ENCODE results near the gene KCTD15. TPM values are rescaled to one million over a fixed set of nuclear protein-coding genes. Genes with fewer than 3 reads are reported as not detected.

The KCTD15 gene
- total RNA-seq, 1 experiment from 2014 or later, result 59.9 TPM

GRCh38 chr19:33784432-33784831 is 12.2 kb upstream of the KCTD15 start:
- Histone ChIP-seq H3K23ac (ENCODE audit: insufficient read length, low read depth, low read length) (no peak overlapping the region), H2AK5ac (ENCODE audit: insufficient read length, low read length) (no peak overlapping the region), H2BK15ac (ENCODE audit: low read depth, low read length) (no peak overlapping the region), H4K20me1 (ENCODE audit: control insufficient read depth, insufficient read depth, insufficient read length) (peaks cover 2% of the 10 kb centered on the region), H2BK5ac (ENCODE audit: insufficient read length, low read length) (no peak overlapping the region), H3K14ac (ENCODE audit: insufficient read depth, low read length) (no peak overlapping the region), H3K27ac (ENCODE audit: insufficient read length, low read depth, low read length) (no peak overlapping the region), H4K5ac (ENCODE audit: insufficient read length, low read depth, low read length) (no peak overlapping the region), H4K91ac (ENCODE audit: insufficient read length, low read depth, low read length) (no peak overlapping the region), H3K18ac (ENCODE audit: insufficient read length, low read depth, low read length) (no peak overlapping the region), H2BK20ac (ENCODE audit: low read depth, low read length, poor library complexity, severe bottlenecking) (no peak overlapping the region), H2AFZ (ENCODE audit: low read length) (no peak overlapping the region), H3K4me2 (ENCODE audit: insufficient read depth, insufficient read length, low read length) (no peak overlapping the region), H3K79me2 (ENCODE audit: insufficient read depth, low read length) (no peaks in the 10 kb centered on the region), H3K9ac (ENCODE audit: extremely low read depth, insufficient read length, low read length) (no peak overlapping the region), H3K4me1 (ENCODE audit: insufficient read depth, low read length) (no peaks in the 10 kb centered on the region), H3K4ac (ENCODE audit: low read depth, low read length) (no peak overlapping the region), H4K8ac (replicated peaks; ENCODE audit: insufficient read length, low read depth, low read length) (no peak overlapping the region), H2BK120ac (ENCODE audit: low read depth, low read length, poor library complexity, severe bottlenecking) (no peak overlapping the region), H3K79me1 (ENCODE audit: insufficient read depth, low read depth, low read length, poor library complexity, severe bottlenecking) (no peaks in the 10 kb centered on the region), H3T11ph (ENCODE audit: low read length) (no peak overlapping the region), H3K9me3 (ENCODE audit: control insufficient read depth, low read depth, low read length) (no peaks in the 10 kb centered on the region), H3K23me2 (ENCODE audit: insufficient read length, low read depth, low read length, poor library complexity, severe bottlenecking) (no peaks in the 10 kb centered on the region), H2BK12ac (ENCODE audit: insufficient read length, low read depth, low read length) (no peak overlapping the region), H3K56ac (ENCODE audit: insufficient read length, low read depth, low read length) (no peak overlapping the region), H3K27me3 (ENCODE audit: insufficient read depth, low read length) (no peaks in the 10 kb centered on the region; the same call in 1 of the 2 replicates)
- no peak for DNase-seq
- TF ChIP-seq CTCF (conservative IDR thresholded peaks at IDR 0.05), result no peak
- Mint-ChIP-seq H3K4me1 (peaks cover under 1 to 6% of the 10 kb centered on the region in 2 experiments), H3K27me3 (ENCODE audit: low read depth) (peaks cover 34% of the 10 kb centered on the region), H3K4me3 (no peak overlapping the region), H3K9me3 (no peaks in the 10 kb centered on the region; a peak in 1 of 5 replicates), H3K36me3 (ENCODE audit: insufficient read depth in 1 of 3, low read depth in 3 of 3) (no peaks in the 10 kb centered on the region; a peak in 1 of 7 replicates), H3K27ac (no peak overlapping the region)
- WGBS (ENCODE audit: extremely low coverage, insufficient read length, low lambda C conversion rate), result no CpG with 5 or more reads among the region's 5 CpGs

All from H9 (cell line).